Peyer's patch (tissue), 4 donors: Measurements from ENCODE around the gene STK10. TPM values are rescaled to one million over a fixed set of nuclear protein-coding genes. Genes with fewer than 3 reads are reported as not detected.

Experiments
- DNase-seq, 3 donors: peaks; one replicate each; pipeline ENCODE4 v3.0.0-alpha.2; 2017 to 2019
- H3K27ac ChIP-seq, 4 donors: fragments of 200-600 bp; sonication (generic); one replicate each; pipeline ENCODE4 v1.5.1; 2016 to 2019
- H3K27me3 ChIP-seq, 2 donors: fragments of 200-600 bp; sonication (generic); one replicate each; pipeline ENCODE4 v1.5.1; 2019
- H3K36me3 ChIP-seq, 3 donors: fragments of 200-600 bp; sonication (generic); one replicate each; pipeline ENCODE4 v1.5.1; 2016 to 2019
- H3K4me1 ChIP-seq, 4 donors: fragments of 200-600 bp; sonication (generic); one replicate each; pipeline ENCODE4 v1.5.1; 2016 to 2019
- H3K4me3 ChIP-seq, 4 donors: fragments of 200-600 bp; sonication (generic); 1 replicate in 3 of 4; 2 replicates in 1 of 4; pipeline ENCODE4 v1.5.1; 2016 to 2019; ENCODE audit warnings: mild to moderate bottlenecking in 1 of 4
- H3K9me3 ChIP-seq, 4 donors: fragments of 200-600 bp; sonication (generic); one replicate each; pipeline ENCODE4 v1.5.1; 2016 to 2019; ENCODE audit warnings: mild to moderate bottlenecking in 1 of 4
- CTCF ChIP-seq, 6 experiments: fragments of 450-650 bp in 4 of 6; fragments of 200-600 bp in 2 of 6; sonication (generic) in 1 of 6; IDR thresholded peaks; one replicate each; pipeline ENCODE4 v1.5.1; 2017 to 2019; ENCODE audit warnings: antibody characterized with exemption in 6 of 6, mild to moderate bottlenecking in 3 of 6, moderate library complexity in 1 of 6
- POLR2A ChIP-seq, 2 donors: fragments of 450-650 bp; IDR thresholded peaks; one replicate each; pipeline ENCODE4 v1.5.1; 2017; ENCODE audit warnings: antibody characterized with exemption in 2 of 2, mild to moderate bottlenecking in 2 of 2, moderate library complexity in 2 of 2
- total RNA-seq, 4 donors: library from RNA; depleted of rRNA; stranded (reverse); fragments of >200 nt; gene quantifications; one replicate each; pipeline ENCODE4 v1.1.0, GENCODE V29; 2016

The STK10 gene
- total RNA-seq, 4 donors from 2014 or later, result 26.3 to 202 (median 68.1) TPM

- no peaks in the 10 kb centered on the region for H3K27me3 ChIP-seq
- H3K4me1 ChIP-seq, result peaks cover 0 to 7% (median 0%) of the 10 kb centered on the region in 4 donors
- no peak overlapping the region for H3K4me3 ChIP-seq
- H3K27ac ChIP-seq, result no peak overlapping the region
- DNase-seq, result no peak
- peaks cover 0 to 27% (median 0%) of the 10 kb centered on the region in 3 donors for H3K36me3 ChIP-seq
- H3K9me3 ChIP-seq, result no peaks in the 10 kb centered on the region
- TF ChIP-seq CTCF (IDR thresholded peaks at IDR 0.05) (no peak), POLR2A (IDR thresholded peaks at IDR 0.05) (no peak)
These were observed 113.1 kb downstream of the STK10 start for GRCh38 chr5:172074896-172075295.

- peaks cover 0 to 16% (median 0%) of the 10 kb centered on the region in 3 donors for H3K36me3 ChIP-seq
- peak overlapping the region in 1 of 4 donors; percentile 17 for H3K27ac ChIP-seq
- H3K27me3 ChIP-seq, result no peaks in the 10 kb centered on the region
- no peaks in the 10 kb centered on the region for H3K9me3 ChIP-seq
- DNase-seq, result no peak
- H3K4me1 ChIP-seq, result peaks cover 0 to 2% (median under 1%) of the 10 kb centered on the region in 4 donors
- TF ChIP-seq CTCF (IDR thresholded peaks at IDR 0.05) (no peak), POLR2A (IDR thresholded peaks at IDR 0.05) (no peak)
- no peak overlapping the region for H3K4me3 ChIP-seq
These were observed 116.6 kb downstream of the STK10 start for GRCh38 chr5:172071309-172071875.

- no peaks in the 10 kb centered on the region for H3K9me3 ChIP-seq
- H3K27me3 ChIP-seq, result no peaks in the 10 kb centered on the region
- peaks cover 0 to 33% (median 0%) of the 10 kb centered on the region in 3 donors for H3K36me3 ChIP-seq
- H3K4me3 ChIP-seq, result no peak overlapping the region
- TF ChIP-seq POLR2A (IDR thresholded peaks at IDR 0.05), result no peak
- TF ChIP-seq CTCF (IDR thresholded peaks at IDR 0.05), result no peak
- peak in 1 of 3 donors; percentile 37 for DNase-seq
- H3K27ac ChIP-seq, result peak overlapping the region in 1 of 4 donors; percentile 42
- peaks cover 0 to 8% (median 4%) of the 10 kb centered on the region in 4 donors for H3K4me1 ChIP-seq
These were observed 122.5 kb downstream of the STK10 start for GRCh38 chr5:172065431-172066065.

GRCh38 chr5:172064766-172065165, 123.3 kb downstream of the STK10 start:
- DNase-seq, result peak in 1 of 3 donors; percentile 34
- H3K9me3 ChIP-seq, result no peaks in the 10 kb centered on the region
- peaks cover 0 to 8% (median 4%) of the 10 kb centered on the region in 4 donors for H3K4me1 ChIP-seq
- H3K27ac ChIP-seq, result no peak overlapping the region
- TF ChIP-seq CTCF (IDR thresholded peaks at IDR 0.05) (no peak), POLR2A (IDR thresholded peaks at IDR 0.05) (no peak)
- H3K27me3 ChIP-seq, result no peaks in the 10 kb centered on the region
- peaks cover 0 to 39% (median 0%) of the 10 kb centered on the region in 3 donors for H3K36me3 ChIP-seq
- H3K4me3 ChIP-seq, result no peak overlapping the region

- no peaks in the 10 kb centered on the region for H3K27me3 ChIP-seq
- DNase-seq, result no peak
- no peak overlapping the region for H3K27ac ChIP-seq
- H3K4me3 ChIP-seq, result no peak overlapping the region
- H3K9me3 ChIP-seq, result no peaks in the 10 kb centered on the region
- TF ChIP-seq CTCF (IDR thresholded peaks at IDR 0.05) (no peak), POLR2A (IDR thresholded peaks at IDR 0.05) (no peak)
- H3K36me3 ChIP-seq, result peaks cover 0 to 43% (median 0%) of the 10 kb centered on the region in 3 donors
- peaks cover 0 to 8% (median 4%) of the 10 kb centered on the region in 4 donors for H3K4me1 ChIP-seq
These were observed 123.7 kb downstream of the STK10 start for GRCh38 chr5:172064358-172064757.
